GM04503 (cell line): ENCODE measurements around the gene CLSTN2.

ENCODE experiments used
- DNase-seq: peaks from one replicate; pipeline ENCODE4 v3.0.0-alpha.2; 2012; ENCODE audit warnings: low read depth

Gene CLSTN2

DNA sequence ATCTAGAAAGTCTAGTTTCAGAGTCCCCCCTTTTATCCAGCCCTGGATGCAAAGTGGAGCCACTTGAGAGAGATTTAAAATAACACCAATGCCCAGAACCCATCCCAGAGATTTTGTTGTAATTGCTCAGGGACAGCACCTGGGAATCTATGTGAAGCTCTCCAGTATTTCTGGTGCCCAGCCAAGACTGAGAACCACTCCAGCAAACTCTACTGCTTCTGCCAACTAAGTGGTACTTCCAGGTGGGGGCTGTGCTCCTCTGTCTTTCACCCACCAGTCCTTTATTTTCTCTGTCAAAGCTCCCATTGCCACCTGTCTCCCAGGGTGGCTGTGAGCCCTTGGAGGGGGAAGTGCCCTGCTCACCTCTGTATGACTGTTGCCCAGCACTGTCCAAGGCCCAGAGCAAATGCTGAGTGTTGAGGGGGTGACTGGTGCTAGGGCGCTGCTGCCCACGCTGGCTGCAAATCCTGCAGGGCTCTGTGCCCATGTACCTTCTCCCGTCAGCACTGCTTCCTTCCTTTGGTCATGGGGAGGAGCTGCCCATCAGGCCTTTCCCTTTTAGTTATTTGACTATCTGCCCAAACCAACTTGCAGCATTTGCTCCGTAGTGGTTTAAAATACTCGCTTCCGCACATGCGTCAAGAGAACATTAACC is 9.4 kb downstream of the CLSTN2 start:
- no peak for DNase-seq

DNA sequence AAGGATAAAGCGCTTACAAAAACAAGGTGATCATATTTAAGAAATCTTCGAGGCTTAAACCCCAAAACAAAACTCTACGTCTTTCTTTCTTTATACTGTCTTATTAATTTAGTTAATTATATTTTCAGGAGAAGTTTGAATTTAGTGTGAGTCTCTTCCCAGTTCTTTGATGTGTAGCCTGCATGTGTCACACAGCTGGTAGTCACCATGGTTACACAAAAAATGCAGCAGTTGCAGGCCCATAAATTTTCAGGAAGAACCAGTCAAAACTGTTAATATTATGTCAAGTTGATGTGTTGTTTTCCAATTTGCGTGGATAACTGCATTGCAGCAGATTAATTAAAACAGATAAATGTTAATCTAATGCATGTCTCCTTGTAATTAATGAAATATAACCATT is 10.4 kb downstream of the CLSTN2 start:
- DNase-seq = no peak

DNA sequence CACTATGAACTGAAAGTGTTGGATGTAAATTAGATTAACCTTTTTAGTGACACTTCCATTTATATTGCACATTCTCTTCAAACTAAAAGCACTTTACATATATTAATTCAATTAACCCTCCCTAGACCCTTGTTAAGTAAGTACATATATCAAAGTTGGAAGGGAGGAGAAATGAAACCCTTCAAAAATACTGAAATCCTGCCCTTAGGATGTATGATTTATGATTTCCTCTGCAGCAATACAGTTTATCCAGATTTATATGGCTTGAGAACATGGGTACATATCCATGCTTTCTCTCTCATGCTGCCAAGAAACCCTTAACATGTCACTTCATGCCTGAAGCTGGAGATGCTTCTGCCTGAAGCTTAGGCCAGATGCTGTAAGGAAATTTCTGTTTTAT is 11.0 kb downstream of the CLSTN2 start:
- no peak for DNase-seq

DNA sequence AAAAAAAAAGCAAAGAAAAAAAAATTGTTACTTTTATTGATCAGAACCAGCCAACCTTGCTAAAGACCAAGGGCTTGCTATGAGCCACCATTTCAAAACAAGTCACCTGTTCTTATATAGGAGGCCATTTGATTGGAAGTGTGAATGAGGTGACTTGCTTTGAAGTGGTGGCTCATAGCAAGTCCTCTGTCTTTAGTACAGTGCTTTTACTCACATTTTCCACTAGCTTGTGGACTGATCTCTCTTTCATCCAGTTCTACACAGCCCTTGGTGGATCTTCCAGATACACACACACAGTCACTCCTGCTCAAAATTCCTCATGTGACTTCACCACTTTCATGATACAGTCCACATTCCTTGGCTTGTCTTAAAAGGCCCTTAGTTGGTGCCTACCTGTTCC is 13.5 kb downstream of the CLSTN2 start:
- DNase-seq = no peak

DNA sequence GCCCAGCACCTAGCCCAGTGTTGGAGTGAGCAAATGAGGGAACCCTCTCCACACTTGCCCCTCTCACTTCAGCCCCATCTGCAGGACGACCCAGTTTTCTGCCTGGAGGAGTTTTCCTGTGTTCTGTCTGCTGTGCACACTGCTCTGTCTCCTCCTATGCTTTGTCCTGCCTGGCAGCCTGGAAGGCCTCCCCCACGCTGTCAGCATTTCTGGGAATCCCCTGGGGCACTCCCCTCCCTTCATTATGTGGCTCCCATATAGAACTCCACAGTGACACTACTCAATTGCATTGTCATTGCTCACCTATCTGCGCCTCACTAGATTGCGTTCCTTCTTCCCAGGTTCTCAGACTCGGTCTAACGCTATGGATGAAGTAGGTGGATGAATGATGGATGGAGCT is 13.9 kb downstream of the CLSTN2 start:
- DNase-seq = no peak

DNA sequence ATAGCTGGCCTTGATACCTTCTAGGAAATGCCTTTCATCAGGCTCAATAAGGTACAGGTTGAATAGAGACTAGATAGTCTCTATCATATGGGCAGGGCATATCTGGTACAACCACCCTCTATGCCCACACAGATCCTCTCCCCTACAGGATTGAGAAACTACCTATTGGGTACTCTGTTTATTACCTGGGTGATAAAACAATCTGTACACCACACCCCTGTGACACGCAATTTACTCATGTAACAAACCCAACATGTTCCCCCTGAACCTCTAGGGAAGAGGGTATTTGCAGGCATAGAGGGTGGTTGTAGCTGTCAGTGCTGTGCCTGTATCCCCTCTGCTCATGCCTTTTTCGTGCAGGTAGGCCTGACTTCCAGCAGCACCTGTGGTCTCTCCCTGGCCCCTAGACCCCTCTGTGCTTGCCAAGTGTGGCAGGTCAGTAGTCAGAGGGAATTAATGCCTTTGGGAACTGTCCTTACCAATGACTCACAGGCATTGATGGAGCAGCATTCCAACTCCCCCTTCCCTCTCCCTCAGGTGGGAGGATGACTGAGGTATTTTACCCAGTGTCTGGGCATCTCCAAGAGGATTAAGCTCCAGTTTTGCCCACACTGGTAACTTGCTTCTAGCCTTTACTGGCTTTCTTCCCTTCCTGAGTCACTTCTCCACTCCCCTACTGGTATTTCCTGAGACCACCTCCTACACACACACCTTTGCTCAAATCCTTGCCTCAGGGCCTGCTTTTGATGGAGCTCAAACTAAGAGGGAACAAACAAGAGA is 18.3 kb downstream of the CLSTN2 start:
- DNase-seq = no peak

DNA sequence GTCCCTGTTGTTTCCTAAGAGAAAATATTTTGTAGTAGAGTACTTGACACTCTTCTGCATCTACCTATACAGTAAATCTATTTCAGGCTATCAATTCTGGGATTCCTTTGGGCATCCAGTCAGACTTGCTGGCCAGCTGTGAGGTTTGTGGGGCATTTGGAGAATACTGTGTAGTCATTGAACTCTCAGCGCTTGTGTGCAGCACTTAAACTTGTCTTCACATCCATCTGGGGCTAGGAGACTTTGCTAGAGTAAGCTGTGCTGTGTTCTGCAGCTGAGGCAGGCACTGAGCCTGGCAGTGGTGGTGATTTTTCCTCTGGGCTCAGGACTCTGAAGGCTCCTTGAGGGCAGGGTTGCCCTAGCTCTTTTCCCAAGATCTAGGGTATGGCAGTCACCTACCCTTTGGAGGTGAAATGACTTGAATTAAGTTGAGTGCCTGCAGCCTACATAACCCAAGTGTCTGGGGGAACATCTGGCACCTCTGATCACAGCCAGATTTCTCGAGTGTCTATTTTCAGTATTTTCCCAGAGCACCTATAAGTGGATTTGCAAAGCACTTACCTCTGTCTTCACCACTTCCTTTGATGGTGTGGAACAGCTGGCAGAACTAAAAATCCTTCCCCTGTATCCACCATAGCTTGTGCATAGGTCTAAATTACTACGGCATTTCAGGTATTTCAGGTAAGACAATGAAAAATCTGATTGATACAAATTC is 19.3 kb downstream of the CLSTN2 start:
- no peak for DNase-seq

DNA sequence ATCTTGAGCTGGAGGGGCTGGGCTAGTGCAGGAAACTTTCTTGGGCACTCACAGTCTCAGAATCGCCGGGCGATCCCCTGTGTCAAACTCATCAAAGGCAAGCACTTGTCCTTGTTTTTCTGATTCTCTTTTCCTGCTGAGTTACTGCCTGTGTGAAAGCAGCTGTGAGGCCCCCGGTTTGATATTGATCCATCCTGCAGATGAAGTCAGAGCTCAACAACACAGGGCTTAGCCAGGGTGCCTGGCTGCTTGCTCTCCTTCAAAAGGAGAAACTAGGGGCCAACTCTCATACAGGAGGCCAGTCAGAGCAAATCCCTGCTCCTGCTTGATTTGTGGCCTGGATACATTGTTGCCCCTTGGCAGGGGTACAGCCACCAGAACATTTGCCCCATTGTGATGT is 22.9 kb downstream of the CLSTN2 start:
- DNase-seq = no peak

DNA sequence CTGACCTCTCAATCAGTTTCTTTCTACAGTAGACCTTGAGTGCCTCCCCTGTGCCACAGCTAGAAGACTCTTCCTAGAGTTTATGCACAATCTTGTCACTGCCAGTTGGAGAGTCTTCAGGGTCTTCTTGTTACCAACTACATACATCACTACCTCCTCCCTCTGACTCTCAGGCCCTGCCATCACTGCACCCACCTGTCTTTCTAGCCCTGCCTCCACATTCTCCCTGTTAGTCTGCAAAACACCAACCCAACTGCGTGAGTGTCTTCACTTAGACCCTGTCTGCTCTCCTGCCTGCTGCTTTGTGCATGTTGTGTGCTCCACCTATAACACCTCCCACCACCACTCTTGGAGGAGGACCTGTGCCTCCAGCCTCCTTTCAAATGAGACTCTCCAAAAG is 34.4 kb downstream of the CLSTN2 start:
- DNase-seq = no peak

DNA sequence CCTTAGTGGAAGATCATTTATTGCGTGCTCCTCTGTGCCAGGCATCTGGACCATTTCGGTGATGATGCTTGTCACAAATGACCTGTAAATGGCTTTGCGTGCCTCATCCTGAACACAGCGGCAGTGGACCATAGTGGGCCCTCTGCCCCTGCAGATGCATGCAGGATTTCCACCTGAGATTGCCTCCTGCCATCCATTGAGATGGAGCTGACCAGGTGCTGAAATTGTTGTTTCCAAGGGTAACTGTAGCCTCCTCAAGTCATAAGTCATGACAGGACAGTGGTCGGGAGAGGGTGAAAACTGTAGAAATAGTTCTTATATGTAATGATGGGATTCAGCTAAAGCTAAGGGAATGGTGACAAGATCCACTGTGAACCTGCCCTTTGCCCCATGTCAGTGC is 35.5 kb downstream of the CLSTN2 start:
- DNase-seq = no peak

DNA sequence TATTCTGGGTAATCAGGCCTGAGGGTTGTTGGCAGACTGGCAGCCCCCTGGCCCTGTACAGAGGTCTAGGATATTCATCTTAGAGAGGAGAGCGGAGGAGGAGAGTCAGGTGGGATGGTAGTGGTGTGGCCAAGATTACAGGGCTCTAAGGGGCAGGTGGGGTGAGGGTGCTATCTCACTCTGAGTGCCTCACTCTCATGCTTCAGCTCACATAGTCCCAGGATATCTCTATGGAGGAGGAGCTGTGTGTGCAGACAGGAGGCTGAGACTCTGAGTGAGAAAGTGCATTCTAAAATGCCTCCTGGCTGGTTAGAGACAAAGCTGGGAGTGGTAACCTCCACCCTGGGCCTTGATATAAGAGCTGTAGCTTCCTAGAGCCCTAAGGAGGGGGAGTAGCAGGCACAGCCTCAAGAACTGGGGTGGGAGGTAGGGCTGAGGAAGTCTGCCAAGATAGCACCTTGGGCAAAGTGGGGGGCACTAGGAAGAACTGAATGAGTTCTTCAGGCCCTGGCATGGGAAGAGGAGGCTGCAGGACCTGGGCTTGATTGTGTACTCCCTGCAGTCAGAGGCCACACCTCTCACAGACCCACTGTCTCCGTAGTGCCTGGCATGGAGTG is 39.9 kb downstream of the CLSTN2 start:
- no peak for DNase-seq

DNA sequence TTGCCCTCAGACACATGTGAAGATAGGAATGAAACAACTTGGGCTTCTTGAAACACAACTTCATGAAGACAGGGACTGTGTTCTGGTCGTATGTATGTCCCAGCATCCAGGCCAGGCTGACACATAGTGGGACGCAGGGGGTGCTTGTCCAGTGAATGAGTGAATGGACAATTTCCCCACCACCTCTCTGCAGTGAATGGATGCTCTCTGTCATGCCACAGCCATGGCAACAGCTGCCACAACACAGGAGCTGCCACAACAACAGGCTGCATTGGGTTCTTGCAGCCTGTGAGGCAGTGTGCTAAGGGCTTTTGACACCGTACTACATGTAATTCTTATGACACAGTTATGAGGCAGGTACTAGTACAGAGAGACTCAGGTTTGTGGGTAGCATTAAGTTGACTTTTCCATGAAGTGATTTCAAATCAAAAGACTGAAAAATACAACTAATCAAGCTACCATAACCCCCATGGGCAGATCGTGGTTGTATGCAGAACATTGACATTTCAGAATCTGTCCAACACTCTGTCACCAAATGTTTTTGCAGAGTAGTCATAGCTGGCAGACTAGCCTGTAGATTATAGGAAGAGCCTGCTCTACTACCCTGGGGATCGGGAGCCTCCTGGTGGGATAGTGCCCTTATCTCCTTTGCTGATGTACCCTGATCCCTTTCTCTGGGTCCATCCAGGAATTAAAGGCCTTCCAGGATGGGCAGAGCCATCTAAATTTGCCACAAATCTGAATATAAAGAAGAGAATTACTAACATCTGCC is 40.8 kb downstream of the CLSTN2 start:
- DNase-seq = no peak

DNA sequence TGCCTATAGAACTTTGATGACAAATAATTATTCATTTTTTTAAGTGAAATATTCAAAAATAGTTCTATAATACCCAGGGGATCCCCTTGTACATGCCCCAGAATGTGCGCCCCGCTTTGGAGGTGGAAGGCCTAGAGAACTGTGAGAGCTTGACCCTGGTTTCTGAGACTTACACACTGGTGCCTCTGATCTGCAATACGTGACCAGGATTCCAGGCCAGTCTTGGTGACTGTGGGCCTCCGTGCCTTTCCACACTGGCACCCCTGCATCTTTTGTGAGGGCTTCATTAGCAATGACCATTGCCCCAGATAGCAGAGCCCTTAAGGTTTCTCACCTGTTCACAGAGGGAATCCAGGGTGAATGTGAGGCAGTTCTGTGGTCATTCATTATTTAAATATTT is 44.0 kb downstream of the CLSTN2 start:
- no peak for DNase-seq

DNA sequence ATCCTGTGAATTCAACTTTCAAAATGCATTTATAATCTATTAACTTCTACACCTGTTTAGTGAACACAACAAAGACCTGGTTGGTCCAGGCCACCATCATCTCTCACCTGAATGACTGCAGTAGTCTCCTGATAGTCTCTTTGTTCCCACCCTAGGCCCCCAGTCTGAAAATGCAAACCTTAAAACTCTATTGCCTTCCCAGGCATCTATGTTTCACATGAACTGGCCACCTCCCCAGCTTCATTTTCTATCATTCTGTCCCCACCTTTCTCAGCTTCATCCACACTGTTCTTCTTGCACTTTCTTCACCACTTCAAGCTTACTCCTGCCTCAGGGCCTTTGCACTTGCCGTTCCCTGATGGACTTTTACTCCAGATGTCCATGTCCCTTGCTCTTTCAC is 45.0 kb downstream of the CLSTN2 start:
- no peak for DNase-seq

DNA sequence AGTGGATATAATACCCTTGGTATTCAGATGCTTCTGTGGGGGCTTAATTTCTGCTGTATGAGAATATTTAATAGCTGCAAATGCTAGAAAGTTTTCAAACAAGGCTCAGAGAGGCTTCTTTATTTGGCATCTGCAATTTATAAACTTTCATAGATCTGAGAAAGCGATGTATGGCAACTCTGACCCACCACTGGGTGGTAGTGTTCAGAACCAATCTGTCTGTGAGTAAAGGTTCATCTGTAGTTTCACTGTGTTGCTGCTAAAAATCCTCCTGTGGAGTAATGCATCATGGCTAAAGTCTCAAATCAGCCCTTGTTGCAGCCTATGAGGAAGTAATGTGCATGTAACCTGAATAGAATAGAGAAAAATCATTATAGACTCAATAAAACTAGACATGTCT is 47.4 kb downstream of the CLSTN2 start:
- DNase-seq = no peak

DNA sequence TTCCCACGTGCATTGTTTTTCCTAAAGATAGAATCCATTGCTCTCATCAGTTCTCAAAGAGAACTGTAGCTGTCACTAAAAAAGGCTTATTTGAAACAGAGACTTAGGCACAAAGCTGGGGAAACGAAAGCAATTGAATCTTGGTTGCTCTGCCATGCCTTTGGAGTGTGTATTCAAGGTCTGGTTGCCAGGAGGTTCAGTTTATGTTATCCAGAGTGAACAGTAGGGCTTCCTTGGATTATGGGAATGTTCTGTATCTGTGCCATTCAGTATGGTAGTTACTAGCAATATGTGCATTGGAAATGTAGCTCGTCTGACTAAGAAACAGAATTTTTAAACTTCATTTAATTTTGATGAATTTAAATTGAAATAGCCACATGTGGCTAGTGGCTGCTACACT is 50.6 kb downstream of the CLSTN2 start:
- no peak for DNase-seq

DNA sequence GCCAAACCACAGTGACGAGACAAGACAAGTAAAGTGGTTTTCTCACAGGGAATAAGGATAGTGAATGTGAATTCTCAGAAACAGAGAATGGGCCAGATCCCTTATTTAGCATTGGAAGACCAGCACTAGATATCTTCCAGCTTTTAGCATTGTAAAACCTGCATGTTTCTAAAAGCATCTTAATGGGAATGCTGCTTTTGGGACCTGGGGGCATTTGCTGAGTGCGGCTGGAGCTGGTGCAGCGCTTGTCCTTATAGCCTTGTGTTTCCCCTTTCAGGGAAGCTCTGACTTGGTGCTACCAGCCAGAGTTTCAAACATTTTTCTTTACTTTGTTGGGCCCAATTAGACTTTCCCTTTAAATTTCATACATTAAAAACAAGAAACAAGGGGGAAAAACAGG is 52.9 kb downstream of the CLSTN2 start:
- DNase-seq = no peak

DNA sequence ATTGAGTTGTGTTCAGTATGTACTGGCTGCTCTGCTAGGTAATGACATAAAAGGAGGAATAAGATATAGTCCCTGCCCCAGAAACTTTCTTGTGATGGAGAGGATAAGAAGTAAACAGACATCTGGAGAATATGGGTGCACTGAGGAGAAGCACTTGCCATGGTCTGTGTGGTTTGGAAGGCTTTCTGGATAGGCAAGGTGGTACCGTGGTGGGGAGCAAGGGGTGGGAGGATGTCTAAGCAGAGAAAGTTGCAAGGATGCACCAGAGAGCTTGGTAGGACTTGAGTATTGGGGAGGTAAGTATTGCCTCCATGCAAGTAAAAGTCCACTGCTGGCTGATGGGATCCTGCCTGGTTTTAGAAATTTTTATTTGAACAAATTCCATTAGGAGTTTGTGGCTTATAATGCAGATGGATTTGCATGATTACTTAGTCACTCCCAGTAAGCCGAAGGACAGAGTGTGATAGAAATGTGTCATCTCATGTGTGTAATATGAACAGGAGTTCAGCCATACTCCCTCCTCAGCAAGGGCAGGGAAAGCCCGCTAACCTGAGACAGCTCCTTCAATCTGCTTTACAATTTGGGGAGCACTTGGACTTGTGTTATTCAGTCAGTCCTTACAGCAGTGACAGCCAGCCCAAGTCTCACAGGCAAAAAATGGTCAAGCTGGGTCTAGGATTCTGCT is 53.6 kb downstream of the CLSTN2 start:
- no peak for DNase-seq

DNA sequence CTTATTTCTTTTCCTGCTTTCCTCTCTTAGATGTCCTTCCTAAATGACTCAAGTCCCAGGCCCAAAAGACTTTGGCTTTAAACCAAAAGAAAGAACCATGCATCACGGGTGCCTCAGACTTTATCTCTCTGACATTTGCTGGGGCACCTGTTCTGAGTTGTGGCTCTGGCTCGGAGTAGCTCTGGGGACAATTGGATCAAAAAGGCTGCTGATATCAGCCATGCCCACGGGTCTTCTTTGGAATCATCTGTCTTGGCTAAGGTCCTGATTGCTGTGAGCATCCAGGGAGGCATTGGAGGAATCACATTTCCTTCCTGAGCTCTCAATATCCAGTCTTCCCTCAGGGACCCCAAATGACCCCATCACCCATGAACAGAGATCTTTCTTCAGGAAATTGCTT is 59.9 kb downstream of the CLSTN2 start:
- DNase-seq = no peak

DNA sequence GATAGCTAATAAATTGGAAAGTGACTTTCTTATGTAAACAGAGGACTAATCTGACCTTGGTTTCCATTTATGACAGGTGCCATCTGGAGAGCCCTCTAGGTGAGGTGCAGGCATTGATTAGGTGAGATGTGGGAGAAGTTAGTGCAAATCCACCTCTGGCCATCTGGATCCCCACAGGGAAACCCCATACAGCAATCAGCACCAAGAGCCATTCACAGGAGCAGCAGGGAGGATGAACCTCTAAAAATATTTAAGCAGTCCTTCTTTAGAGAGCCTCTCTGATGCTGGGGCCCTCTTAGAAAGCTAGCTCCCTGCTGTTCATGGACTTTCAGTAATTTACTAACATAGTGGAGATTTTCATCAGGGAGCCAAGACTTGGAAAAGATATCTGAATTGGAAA is 69.3 kb downstream of the CLSTN2 start:
- no peak for DNase-seq

DNA sequence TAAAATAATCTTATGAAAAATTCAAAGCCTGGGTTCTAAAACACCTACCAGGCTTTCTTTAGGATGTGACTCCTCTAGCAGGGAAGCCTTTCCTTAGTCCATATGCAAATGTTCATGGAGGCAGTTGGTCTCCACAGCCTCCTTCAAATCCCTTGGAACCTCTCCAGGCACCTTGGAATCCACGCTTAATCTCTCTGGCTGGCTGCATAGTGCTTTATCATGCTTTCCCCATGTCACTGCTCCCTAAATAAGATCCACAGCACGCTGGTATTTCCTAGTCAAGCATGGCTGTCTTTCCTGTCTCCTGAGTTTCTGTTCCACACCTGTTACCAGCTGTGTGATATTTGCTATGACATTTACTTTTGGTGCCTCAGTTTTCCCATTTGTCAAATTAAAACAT is 71.3 kb downstream of the CLSTN2 start:
- DNase-seq = no peak

DNA sequence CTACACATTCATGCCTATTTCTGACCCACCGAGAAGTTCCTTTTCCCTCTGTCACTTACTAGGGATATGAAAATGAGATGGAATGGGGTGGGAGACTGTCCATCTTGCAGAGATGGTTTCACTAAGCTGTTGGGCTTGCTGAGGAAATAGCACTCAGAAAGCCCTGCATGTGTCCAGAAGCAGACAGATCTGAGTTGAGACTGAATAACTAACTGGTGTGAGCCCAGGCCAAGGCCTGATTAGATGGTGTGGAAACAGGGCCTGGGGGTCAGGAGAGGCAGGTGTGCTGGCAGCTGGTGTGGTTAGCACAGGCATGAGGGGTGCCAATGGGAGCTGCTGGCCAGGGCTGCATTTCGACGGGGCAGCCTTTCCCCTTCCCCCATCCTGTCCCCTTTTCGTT is 72.1 kb downstream of the CLSTN2 start:
- DNase-seq = no peak
